Stimulated activated naive CD8-positive, alpha-beta T cell treated with anti-CD3 and anti-CD28 coated beads, Interleukin-15, Interleukin-2, amounts not matched to agents 100 U/mL and 50 U/mL, for 24 hours (primary cell): ENCODE measurements around the gene KCNJ5.

Experiments used
- ATAC-seq: fragments of 150-1000 bp; cut with Tn5 transposase; one replicate; pipeline ENCODE4 v1.10.0; 2021
- DNase-seq: peaks from one replicate; pipeline ENCODE4 v3.0.0; 2021

Gene KCNJ5

DNA sequence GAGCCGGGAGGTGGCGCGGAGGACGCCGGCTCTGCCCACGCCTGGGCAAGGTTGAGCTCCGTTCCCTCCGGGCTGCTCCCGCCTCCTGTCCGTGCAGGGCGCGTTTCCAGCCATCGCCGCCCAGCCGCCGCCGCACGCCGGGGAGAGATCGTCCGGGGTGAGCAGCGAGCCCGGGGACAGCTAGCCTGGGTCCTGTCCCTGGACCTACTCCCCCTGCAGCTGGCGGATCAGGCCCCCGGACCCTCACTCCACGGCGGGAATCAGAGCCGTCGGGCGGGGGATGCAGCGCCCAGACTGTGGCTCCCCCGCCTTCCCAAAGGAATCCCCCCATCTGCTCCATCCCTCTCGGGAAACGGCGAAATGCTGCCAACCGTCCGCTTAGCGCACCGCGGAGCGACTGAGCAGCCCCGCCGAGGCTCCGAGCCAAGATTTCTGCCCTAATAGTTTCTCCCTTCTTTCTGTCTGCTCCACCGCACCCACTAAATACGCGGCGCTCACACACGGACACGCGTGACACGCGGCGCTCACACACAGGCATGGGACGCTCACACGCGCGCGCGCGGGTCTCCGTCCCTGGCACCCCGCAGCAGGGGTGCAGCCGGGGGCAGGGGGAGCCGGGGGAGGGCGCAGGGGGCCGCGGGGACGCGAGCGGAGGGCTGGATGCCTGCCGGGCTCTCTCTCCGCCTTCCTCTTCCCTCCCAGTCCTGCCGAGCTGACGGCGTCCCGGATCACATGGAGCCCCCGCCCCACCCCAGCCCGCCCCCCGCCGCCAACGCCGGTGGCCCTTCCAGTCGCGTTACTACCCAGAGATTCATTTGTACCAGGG, at the start of gene KCNJ5:
KCNJ5 (plus strand) TSS at position 814 of the 826 bp plus-strand sequence. CDS start 19,918 bp downstream, outside the sequence.
- DNase-seq: no peak

DNA sequence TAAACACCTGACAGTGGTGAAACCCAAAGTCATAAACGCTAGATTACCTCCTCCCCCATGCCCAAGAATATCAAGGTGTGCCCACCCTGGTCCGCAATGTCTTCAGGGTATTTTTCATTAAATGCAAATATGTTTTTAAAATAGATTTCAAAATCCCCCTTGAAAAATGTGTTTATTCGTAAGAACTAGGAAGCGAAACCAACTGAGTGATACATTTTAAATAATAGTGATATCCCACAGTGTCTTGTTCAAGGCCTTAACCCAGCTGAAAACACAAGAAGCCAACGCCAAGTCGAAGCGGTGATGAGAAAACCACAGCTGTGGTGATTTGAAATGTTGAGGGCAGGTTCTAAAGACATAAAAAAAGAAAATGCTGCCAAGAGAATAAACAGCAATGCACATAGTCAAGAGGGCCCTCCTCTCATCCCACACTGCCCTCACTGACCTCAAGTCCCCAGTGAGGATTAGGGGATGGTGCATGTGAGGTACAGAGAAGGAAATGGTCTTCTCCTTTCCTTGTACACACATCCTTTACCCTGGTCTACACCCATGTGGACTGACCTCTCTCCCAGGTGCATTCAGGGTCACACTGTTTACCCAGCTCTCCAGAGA, 49.6 kb upstream of the KCNJ5 start:
- DNase-seq: no peak

More for the DNA sequence above, at the start of gene KCNJ5:
- ATAC-seq: no peak

DNA sequence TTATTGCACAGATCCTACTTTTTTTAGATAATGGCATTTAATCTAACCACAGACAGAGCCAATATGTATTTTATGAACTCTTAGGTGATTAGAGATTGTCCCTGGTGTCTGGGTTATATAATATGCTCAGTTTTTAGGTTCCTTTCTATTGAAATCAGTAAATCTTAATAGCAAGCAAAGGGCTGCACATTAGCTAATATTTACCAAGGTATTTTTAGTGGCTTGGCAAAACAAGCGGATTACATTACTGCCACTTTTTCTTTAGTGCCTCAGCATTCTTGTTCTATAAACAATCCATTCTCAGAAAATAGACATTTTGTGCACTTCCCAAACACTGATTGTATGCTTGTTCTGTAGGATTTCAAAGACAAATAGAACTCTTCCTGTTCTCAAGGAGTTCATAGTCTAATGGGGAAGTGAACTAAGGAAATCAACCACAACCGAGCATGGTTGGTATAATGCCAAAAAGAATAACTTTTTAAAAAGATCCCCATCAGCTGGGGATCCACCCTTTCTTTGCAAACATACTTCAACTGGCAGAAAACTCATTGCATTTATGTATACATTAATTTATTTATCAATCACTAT, 47.9 kb upstream of the KCNJ5 start:
- no peak for DNase-seq
- no peak for ATAC-seq

More for the DNA sequence above, 49.6 kb upstream of the KCNJ5 start:
- ATAC-seq: no peak

DNA sequence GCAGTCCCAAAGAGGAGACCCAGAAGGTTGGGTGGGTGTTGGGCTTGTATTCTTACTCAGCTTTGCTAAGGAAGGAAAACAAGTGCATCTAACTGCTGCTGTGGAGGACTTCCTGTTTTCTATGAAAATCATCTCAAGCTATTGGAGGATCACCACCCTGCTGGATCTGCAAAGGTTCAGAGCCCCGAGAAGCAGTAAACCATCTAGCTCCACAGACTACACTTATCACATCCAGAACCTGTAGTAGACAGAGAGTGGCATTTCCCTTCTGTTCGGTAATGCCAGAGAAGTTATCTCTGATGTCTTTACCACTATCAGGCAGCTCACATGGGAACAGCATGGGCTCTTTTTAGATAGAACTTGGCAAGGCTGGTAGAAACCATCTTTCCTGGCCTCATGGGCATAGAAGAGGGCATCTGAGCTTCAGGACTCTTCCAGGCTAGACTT, 45.8 kb upstream of the KCNJ5 start:
- DNase-seq (no peak), ATAC-seq (peak; percentile 48)

DNA sequence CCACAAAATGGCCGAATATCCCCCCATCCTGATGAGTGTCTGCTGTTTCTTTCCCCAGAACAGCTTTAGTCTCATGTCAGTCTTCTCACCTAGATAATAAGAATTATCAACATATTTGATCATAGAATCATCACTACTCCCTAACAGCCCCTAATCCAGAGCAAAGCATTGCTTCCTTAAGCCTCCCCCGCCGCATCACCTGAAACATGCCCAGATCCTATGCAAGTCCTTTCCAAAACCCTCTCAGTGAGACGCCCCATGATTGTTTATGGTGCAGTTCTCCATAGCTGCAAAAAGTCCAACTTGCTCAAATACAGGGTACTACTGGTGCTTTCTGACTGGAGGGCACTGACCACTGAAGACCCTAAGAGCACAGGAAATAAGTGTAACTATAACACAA, 44.2 kb upstream of the KCNJ5 start:
- DNase-seq (no peak), ATAC-seq (no peak)

DNA sequence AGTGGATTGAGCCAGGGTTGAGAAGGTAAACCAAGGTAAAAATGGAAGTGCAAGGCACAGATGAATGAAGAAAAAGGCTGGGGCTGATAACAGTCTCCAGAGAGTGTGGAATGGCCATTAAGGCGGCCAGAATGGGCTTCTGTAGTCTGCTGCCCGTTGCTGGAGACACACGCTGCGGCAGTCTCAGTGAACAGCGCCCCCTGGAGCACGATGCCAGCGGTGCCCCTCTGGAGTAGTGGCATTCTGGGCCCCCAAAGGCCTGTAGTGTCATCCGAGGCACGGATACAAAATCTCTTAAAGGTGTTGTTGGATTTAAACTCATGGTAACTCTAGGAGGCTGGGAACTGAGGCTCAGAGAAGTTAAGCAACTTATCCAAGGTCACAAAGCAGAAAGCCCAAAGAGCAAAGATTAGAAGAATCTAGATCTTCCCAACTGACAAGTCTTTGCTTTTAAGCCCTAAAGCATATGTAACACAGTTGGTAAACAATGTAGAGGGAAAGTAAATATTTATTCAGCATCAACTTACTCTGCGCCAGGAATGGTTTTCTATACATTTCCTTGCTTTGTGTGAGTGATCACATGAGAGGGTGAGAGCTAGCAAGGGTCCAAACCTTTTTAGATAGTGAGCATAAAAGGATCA, 42.2 kb upstream of the KCNJ5 start:
- peak; percentile 74 for ATAC-seq
- peak; percentile 83 for DNase-seq

DNA sequence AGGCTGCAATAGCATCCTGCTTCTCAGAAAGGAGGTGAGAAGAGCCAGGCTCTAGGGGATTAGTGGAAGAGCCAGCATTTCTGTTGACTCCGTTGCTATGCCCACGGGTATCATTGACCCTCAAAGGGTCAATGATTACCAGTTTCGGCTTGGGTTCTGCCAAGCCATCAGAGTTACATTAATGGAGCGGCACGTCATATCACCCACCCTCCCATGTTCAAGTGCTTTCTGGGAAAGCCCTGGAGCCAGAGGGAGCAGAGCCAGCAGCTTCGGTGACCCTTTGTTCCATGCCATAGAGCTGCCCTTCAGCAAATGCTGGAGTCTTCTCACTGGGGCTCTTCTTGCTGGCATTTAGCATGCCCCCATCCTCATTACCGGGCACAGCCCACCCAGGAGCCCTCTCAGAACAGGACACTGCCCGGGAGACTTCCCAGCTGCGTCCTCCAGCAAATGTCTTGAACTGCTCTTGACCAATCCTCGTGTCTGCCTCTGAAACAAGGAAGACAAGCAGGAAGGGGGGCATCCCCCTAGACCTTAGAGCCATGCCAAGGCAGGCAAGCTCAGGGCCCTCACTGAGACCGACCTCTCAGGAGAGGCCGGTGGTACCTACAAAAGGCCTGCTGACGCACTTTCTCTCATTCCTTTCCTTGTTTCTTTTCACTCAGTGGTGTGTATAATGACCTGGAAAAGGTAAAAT, 38.7 kb upstream of the KCNJ5 start:
- ATAC-seq (no peak), DNase-seq (no peak)

DNA sequence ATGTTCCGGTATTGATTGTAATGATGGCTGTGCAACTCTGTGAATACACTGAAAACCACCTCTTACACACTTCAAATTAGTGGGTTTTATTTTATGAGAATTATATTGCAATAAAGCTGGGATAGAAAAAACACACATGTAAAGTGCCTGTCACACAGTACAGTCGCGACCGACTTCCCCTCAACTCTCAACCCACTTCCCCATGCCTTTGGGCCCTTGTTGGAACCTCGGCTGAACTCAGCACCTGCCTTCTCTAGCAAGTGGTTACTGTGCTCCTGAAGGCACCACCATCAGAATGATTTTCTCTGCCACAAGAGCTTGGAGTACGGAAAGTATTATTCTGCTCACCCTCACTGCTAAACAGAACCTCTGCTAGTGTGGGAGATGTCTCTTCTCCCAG, 37.6 kb upstream of the KCNJ5 start:
- DNase-seq (no peak), ATAC-seq (no peak)

DNA sequence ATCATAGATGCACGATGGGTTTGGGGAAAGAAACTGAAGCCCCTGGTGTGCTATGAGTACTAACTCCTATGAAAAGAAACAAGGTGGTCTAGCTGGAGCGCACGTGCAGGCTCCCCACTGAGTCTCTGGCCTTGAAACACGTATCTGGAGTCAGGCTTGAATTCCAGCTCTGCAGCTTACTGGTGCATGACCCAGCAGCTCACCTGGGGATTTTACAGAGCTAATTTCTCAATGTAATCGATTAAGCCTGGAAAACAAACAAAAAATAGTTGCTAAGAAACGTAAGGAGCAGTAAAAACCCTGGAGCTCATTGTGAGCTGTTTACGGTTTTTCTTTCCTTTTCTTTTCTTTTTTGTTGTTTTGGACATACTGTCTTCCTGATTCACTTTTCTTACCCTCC, 36.3 kb upstream of the KCNJ5 start:
- ATAC-seq (no peak), DNase-seq (no peak)

DNA sequence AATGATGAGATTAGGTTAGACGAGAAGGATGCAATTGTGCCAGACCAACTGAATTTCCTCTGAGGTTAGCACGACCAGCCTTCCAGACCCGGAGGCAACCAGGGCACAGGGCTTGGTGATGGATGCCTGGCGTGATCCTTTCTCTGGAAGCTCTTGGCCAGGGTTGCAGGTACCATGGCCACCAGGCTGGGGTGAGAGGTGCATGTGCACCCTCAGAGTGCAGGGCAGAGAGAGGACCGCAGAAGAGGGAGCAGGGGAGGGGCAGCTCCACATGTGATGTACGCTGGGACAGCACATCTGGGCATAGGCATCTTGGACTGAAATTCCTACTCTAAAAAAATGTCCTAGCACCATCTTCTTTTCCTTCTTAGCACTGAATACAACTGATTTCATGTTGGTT, 34.9 kb upstream of the KCNJ5 start:
- DNase-seq (no peak), ATAC-seq (no peak)

DNA sequence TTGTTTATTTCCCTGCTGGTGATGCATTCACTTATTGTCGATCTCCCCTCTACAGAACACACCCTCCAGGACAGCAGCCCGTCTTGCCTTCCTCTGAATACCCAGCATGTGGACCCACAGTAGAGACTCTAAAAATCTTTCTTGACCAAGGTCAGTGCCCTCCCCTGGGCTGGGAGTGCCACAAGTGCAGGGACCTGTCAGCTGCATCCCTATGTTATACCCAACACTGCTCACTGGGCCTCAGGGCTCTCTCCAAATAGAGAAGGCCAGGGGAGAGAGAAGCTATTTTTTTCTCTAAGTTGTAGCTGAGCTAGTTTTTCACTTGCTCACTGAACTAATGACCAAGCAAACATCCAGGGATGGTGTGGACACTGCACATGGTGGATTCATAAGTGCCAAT, 33.8 kb upstream of the KCNJ5 start:
- no peak for ATAC-seq
- no peak for DNase-seq

DNA sequence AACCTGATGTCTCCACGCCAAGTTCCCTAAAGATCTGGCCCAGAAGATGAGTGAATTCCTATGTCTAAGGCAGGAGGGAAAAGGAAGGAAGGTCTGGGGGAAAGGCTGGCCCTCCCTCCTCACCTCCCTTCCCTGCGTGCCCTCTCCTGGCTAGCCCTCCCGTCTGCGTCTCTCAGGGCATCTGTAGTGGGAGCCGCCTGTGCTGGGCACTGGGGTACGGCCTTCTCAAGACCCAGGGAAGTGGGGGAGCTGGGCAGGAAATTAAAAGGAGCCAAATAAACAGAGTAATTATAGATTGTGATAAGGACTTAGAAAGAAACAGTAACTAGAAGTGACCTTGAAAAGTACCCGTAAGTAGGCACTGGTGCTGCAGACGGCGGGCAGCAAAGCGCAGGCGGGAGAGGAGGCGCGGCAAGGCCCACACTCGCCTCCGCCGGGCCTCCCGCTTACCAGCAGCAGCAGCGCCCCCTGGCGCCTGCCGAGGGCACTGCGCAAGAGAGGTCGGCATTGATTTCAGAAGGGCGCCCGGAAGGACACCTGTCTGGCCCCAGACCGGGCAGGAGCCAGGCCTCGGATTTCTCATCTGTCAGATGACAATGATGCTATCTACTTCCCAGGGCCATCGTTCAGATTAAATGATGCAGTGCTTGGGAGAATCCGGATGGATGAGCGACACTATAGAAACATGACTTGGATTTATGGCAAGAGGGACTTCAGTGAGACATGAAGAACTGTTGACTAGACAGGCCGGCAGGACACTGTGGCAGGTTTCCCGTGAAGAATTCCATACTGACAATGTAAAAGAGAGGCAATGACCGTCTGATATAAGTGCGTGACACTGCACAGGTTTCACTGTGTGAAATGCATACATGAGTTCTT, 31.4 kb upstream of the KCNJ5 start:
- ATAC-seq (peak; percentile 89), DNase-seq (peak; percentile 86)

DNA sequence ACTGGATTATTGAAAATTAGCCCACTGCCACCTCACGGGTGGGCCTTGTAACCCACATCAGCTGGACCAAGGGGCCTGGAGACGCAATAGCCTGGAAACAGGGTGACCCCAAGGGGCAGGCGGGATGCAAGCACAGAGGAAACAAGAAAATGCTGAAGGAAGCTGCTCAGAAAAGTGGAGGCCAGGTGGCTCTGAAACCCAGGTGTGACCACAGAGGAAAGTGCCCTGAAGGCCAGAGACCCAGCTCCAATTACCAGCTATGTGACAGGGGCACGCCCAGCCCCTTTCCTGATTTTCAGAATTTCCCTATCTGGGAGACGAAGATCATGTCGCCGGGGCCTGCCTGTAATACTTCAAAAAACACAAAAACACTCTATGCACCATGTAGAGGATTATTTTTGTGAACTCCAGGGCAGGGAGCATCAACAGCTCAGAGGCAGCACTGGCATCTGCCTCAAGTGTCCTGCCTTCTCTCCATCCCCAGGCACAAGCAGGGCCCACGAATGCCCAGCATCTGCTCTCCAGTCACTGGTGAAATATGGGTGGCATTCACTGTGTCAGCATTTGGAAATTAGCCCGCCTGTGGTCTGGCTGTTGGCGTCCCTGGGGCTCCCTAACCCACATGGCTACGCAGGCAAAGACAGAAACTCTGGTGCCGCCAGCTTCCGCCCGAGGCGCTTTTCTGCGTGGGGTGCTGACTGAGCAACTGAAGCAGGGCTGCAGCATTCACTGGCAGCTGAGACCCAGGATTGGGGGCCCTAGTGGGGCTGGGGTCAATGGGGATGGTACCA, 30.4 kb upstream of the KCNJ5 start:
- no peak for ATAC-seq
- no peak for DNase-seq

DNA sequence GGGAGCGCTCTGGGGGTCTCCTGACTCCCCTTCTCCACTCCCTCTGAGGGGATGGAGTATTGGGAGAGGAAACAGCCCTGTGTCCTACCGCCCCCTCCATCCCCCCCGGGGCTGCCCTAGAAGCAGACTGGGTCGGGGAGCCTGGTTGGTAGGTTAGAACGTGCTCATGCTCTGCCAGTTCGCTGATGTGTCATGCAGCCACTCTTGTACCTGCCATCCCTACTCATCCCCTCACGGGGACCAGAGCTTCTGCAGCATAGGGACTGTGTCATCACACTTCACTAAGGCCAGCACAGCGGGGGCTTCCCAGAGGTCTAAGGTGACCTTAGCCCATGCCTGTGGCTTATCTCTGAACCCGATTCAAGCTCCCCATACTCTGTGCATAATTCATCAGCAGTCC, 28.8 kb upstream of the KCNJ5 start:
- DNase-seq: no peak
- no peak for ATAC-seq

DNA sequence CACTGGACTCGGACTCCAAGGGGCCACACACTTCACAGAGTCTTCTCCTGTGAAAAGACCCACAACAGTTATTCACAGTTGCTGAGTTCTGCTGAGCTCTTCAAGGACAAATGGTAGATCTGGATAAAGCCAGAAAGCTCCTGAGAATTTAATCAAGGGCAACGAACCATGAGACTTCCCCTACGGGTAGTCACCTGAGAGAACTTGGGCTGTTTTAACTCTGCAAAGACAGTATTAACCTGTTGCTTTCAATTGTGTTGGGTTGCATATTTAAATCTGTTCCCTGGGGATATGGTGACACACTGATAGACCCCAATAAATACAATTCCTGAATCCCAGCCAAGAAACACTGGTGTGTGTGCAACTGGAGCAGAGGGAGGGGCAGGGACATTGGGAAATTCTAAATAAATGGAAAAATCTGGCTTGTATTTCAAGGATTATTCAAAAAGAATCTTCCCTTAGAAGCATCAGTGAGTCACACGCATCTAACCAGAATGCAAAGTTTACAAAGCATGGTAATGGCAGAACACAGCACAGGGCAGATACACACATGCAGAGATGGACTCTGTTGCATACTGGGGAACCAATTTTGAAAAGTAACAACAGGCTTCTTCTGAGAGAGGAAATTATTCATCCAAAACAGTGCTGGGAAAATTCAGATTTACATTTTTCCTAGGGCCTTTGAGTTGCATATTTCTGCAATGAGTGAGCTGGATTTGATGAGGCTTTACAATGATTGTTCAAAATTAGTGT, 28.1 kb upstream of the KCNJ5 start:
- no peak for DNase-seq

DNA sequence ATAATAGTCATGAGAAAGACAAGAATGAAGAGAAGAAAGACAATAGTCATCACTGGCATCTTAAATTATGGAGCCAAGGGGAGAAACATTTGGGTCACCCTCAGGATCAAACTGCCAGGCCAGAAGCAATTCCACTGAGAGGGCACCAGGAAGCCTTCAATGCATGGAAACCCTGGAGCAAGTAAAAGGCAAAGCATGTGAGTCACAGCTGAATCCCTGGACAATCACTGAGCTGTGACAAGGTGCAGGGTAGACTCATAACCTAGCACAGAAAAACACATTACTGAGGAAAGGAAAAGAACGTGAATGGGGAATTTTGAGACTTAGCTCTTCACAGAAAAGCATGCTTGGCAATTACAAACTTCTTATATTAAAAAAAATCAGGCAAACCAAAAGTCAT, 25.7 kb upstream of the KCNJ5 start:
- ATAC-seq (no peak), DNase-seq (no peak)

More for the DNA sequence above, 28.1 kb upstream of the KCNJ5 start:
- ATAC-seq: no peak

DNA sequence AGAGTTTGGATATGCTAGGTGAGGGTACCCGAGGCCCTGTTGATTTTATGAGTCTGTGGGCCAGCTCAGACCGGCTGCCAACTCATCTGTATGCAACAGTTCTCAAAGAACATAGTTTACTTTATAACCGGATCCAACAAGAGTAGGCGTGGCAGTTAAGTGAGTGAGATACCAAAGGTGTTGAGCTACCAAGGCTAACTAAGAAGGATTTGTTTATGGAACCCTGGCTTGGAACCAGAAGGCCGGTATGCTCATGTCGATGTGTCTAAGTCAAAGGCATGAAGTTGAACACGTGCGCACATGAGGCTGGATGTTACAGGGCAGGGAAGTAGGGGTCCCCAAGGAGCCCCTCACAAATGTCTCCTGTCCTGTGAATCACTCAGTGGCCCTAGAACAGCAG, 23.9 kb upstream of the KCNJ5 start, which contains the start of gene KCNJ1:
KCNJ1 (minus strand) TSS at position 20 of the 400 bp plus-strand sequence. CDS start 27,053 bp downstream, outside the sequence.
- DNase-seq (no peak), ATAC-seq (peak; percentile 20)

DNA sequence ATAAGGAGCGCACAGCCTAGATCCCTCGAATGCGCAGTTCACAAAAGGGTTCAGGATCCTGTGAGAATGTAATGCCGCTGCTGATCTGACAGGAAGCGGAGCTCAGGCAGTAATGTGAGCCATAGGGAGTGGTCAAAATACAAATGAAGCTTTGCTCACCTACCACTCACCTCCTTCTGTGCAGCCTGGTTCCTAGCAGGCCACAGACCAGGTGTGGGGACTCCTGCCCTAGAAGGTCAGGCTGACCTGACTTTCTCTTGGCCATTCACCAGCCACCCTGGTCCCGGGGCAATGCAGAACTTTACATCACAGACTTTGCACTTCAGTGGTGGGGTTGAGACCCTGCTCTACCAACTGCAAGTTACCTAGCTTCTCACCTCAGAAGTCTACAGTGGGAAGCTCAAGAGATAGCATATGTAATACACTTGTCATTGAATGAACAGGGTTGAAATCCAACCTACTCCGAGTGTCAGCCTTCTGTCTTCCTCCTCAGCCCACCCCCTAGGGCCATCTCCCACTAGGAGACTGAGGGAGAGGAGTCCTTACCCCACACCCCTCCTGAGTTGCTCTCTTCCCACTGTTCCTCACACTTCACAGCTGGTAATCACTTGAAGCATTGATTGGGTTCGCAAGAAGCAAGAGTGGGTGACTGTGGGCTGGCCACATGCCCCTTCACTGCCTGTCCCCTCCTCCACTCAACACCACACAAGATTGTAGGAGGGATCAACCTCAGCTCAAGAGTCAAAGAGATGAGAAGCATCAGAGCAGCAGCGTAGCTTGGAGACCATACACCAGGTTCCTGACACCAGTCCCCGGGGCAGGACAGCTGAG, 22.1 kb upstream of the KCNJ5 start:
- ATAC-seq: peak; percentile 30
- DNase-seq: no peak
